Tibial nerve (tissue), 4 donors: Measurements from ENCODE around the gene RAET1E.
"Not testable (repeated sequence)": the region's sequence is repeated elsewhere in the genome, so short reads cannot be mapped to it uniquely, and the experiment has no call there.

Experiments used
- CTCF ChIP-seq, 5 experiments: fragments of 200-600 bp in 3 of 5; fragments of 450-650 bp in 2 of 5; sonication (generic) in 3 of 5; IDR thresholded peaks; one replicate each; pipeline ENCODE4 v1.5.1; 2016 to 2019; ENCODE audit warnings: antibody characterized with exemption in 5 of 5, mild to moderate bottlenecking in 3 of 5, moderate library complexity in 2 of 5
- EP300 ChIP-seq, 2 donors: sonication (generic); formaldehyde crosslinking; IDR thresholded peaks; one replicate each; pipeline ENCODE4 v1.6.1; 2017; ENCODE audit warnings: antibody characterized with exemption in 2 of 2, mild to moderate bottlenecking in 1 of 2
- POLR2A ChIP-seq, 2 donors: fragments of 450-650 bp; IDR thresholded peaks; one replicate each; pipeline ENCODE4 v1.6.1; 2017; ENCODE audit warnings: antibody characterized with exemption in 2 of 2, mild to moderate bottlenecking in 2 of 2, moderate library complexity in 2 of 2

- TF ChIP-seq CTCF, EP300, POLR2A (IDR thresholded peaks at IDR 0.05): not testable (repeated sequence)
Observed at GRCh38 chr6:149927025-149927424, 29.1 kb upstream of the RAET1E start.
